ENCODE results near the gene TIMM44.

The TIMM44 gene

GRCh38 chr19:7921967-7922835 is 21.3 kb downstream of the TIMM44 start:
- TF ChIP-seq CTCF (conservative IDR thresholded peaks at IDR 0.05) = no peak
- peak overlapping the region; percentile 69 for H3K27ac ChIP-seq

GRCh38 chr19:7921302-7921966 is 22.0 kb downstream of the TIMM44 start:
- peak overlapping the region; percentile 69 for H3K27ac ChIP-seq
- no peak for TF ChIP-seq CTCF (conservative IDR thresholded peaks at IDR 0.05)

GRCh38 chr19:7920519-7921301 is 22.8 kb downstream of the TIMM44 start:
- TF ChIP-seq CTCF (conservative IDR thresholded peaks at IDR 0.05) = no peak
- H3K27ac ChIP-seq = peak overlapping the region; percentile 69

- H3K27ac ChIP-seq = peak within 1 kb of the TSS; percentile 69
- no peak; the same call in 1 of the 2 replicates for TF ChIP-seq CTCF (conservative IDR thresholded peaks at IDR 0.05)
Measured at GRCh38 chr19:7919610-7920518, 23.6 kb downstream of the TIMM44 start, which contains the start of gene SNAPC2. SNAPC2 (plus strand) TSS chr19:7920338; CDS start chr19:7920367, 29 bp downstream.

GRCh38 chr19:7918615-7919421 is 24.6 kb downstream of the TIMM44 start:
- no peak overlapping the region for H3K27ac ChIP-seq

More at GRCh38 chr19:7918615-7919421, 24.6 kb downstream of the TIMM44 start:
- TF ChIP-seq CTCF (conservative IDR thresholded peaks at IDR 0.05) = no peak

All from VCaP (cell line).